ENCODE results near the gene COL11A2. TPM values are rescaled to one million over a fixed set of nuclear protein-coding genes. Genes with fewer than 3 reads are reported as not detected.

Gene COL11A2
- total RNA-seq, 1 experiment from 2014 or later = 3.7 TPM

GRCh38 chr6:33211136-33211535, 18.9 kb upstream of the COL11A2 start (continued):
- TF ChIP-seq FOXP4 (CRISPR knock-in tag; IDR thresholded peaks at IDR 0.05) (no peak), ZBTB21 (CRISPR knock-in tag; IDR thresholded peaks at IDR 0.05; ENCODE audit: borderline replicate concordance) (no peak), ZNF219 (CRISPR knock-in tag; IDR thresholded peaks at IDR 0.05; ENCODE audit: borderline replicate concordance) (no peak), TP53 (CRISPR knock-in tag; IDR thresholded peaks at IDR 0.05) (no peak), E2F5 (CRISPR knock-in tag; IDR thresholded peaks at IDR 0.05) (no peak), TEAD1 (CRISPR knock-in tag; IDR thresholded peaks at IDR 0.05) (no peak), ZNF232 (CRISPR knock-in tag; IDR thresholded peaks at IDR 0.05) (no peak), CTCF (IDR thresholded peaks at IDR 0.05) (no peak)

GRCh38 chr6:33209856-33210255, 17.6 kb upstream of the COL11A2 start:
- H3K4me3 Mint-ChIP-seq = peak overlapping the region; percentile 77; the same call in 1 of the 2 replicates
- H3K36me3 Mint-ChIP-seq = peaks cover 12% of the 10 kb centered on the region
- ATAC-seq (no peak), DNase-seq (ENCODE audit: low spot score) (no peak)
- H3K27me3 Mint-ChIP-seq (ENCODE audit: low read depth) = peaks cover 59% of the 10 kb centered on the region
- CTCF ChIA-PET = interaction anchor here (2.1 to 5.7 kb wide), 2 partner anchors 12 to 39 kb away, joined by 10 to 83 read pairs; no protein-coding TSS in a partner anchor
- H3K4me1 Mint-ChIP-seq = peaks cover 51% of the 10 kb centered on the region
- POLR2A ChIA-PET = interaction anchor here (1.8 kb wide), 1 partner anchor 62 kb away, joined by 5 read pairs; the partner anchor contains the start of genes RPS18 and VPS52
- H3K9me3 Mint-ChIP-seq = no peaks in the 10 kb centered on the region
- H3K27ac Mint-ChIP-seq = no peak overlapping the region
- TF ChIP-seq ATF6 (CRISPR knock-in tag; IDR thresholded peaks at IDR 0.05) (no peak), SMAD3 (CRISPR knock-in tag; IDR thresholded peaks at IDR 0.05; ENCODE audit: borderline replicate concordance) (no peak), GTF2I (CRISPR knock-in tag; conservative IDR thresholded peaks at IDR 0.05) (no peak), FOXP4 (CRISPR knock-in tag; IDR thresholded peaks at IDR 0.05) (no peak), ZNF232 (CRISPR knock-in tag; IDR thresholded peaks at IDR 0.05) (no peak), ZBTB21 (CRISPR knock-in tag; IDR thresholded peaks at IDR 0.05; ENCODE audit: borderline replicate concordance) (no peak), JAZF1 (CRISPR knock-in tag; IDR thresholded peaks at IDR 0.05) (no peak), MXD4 (CRISPR knock-in tag; IDR thresholded peaks at IDR 0.05; ENCODE audit: borderline replicate concordance) (no peak), ZNF425 (CRISPR knock-in tag; conservative IDR thresholded peaks at IDR 0.05) (no peak), E2F5 (CRISPR knock-in tag; IDR thresholded peaks at IDR 0.05) (no peak), ZNF281 (CRISPR knock-in tag; IDR thresholded peaks at IDR 0.05) (no peak)
